HG02870 (cell line): ENCODE data around the gene SMG7.

Experiments used
- ATAC-seq: cut with Tn5 transposase; IDR thresholded peaks from one replicate; pipeline ENCODE4 v1.9.1; 2021; ENCODE audit warnings: mild to moderate bottlenecking, moderate library complexity; ENCODE audit not compliant: unreplicated experiment

Gene SMG7

GRCh38 chr1:183505454-183506089 is 33.3 kb downstream of the SMG7 start:
- no peak for ATAC-seq

- no peak for ATAC-seq
Measured at GRCh38 chr1:183506561-183506960, 34.3 kb downstream of the SMG7 start.

- no peak for ATAC-seq
Measured at GRCh38 chr1:183508694-183509093, 36.4 kb downstream of the SMG7 start.

GRCh38 chr1:183512450-183512849 is 40.2 kb downstream of the SMG7 start:
- no peak for ATAC-seq

- ATAC-seq: no peak
Measured at GRCh38 chr1:183514235-183514634, 41.9 kb downstream of the SMG7 start.

- no peak for ATAC-seq
Measured at GRCh38 chr1:183515002-183515689, 42.8 kb downstream of the SMG7 start.

- no peak for ATAC-seq
Measured at GRCh38 chr1:183516725-183517124, 44.4 kb downstream of the SMG7 start.

GRCh38 chr1:183517401-183517800 is 45.1 kb downstream of the SMG7 start:
- no peak for ATAC-seq

- ATAC-seq: no peak
Measured at GRCh38 chr1:183520379-183520778, 48.1 kb downstream of the SMG7 start.

- ATAC-seq: no peak
Measured at GRCh38 chr1:183522104-183522503, 49.8 kb downstream of the SMG7 start.

- ATAC-seq: no peak
Measured at GRCh38 chr1:183528577-183528976, 56.3 kb downstream of the SMG7 start.

GRCh38 chr1:183533617-183534174 is 61.4 kb downstream of the SMG7 start:
- no peak for ATAC-seq

GRCh38 chr1:183537405-183537804 is 65.1 kb downstream of the SMG7 start:
- no peak for ATAC-seq

GRCh38 chr1:183543619-183544204 is 71.4 kb downstream of the SMG7 start:
- ATAC-seq: peak; percentile 59

- ATAC-seq: no peak
Measured at GRCh38 chr1:183544598-183545297, 72.4 kb downstream of the SMG7 start.

GRCh38 chr1:183546427-183546826 is 74.1 kb downstream of the SMG7 start:
- ATAC-seq: no peak

GRCh38 chr1:183548116-183548515 is 75.8 kb downstream of the SMG7 start:
- no peak for ATAC-seq

- ATAC-seq: no peak
Measured at GRCh38 chr1:183550915-183551314, 78.6 kb downstream of the SMG7 start.

GRCh38 chr1:183551924-183552323 is 79.6 kb downstream of the SMG7 start:
- no peak for ATAC-seq

GRCh38 chr1:183552441-183552840 is 80.1 kb downstream of the SMG7 start:
- no peak for ATAC-seq

GRCh38 chr1:183552891-183553290 is 80.6 kb downstream of the SMG7 start:
- no peak for ATAC-seq
